NCI-H82 (cell line): Measurements from ENCODE around the gene PSMC5.

ENCODE experiments used
- DNase-seq: peaks from one replicate; lab custom pipeline; 2025; lab: John Stamatoyannopoulos, UW

PSMC5 gene

DNA sequence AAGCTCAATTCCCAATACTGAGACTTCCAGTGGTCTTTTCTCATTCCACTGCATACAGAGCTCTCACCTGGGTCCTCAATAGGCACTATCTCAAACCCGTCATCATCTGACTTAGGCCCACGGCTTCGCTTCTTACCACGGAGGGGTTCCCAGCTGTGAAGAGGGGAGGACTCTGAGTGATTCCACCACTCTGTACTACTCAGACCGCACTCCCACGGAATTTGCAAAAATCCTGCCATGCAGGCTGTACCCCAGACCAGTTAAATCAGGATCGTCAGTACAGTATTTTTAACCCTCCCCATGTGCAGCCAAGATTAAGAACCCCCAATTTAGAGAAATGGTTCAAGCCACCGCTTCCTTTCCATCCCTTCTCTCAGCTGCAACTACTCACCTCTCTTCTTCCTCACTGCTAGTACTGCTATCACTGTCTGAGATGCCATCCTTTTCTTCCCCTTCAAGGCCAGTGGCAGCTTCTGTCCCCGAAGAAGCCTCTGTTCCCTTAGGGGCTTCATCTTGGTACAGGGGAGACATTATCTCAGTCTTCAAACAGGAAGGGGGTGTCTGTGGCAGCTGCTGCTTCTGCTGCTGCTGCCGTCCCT is 6.2 kb upstream of the PSMC5 start:
- no peak for DNase-seq

DNA sequence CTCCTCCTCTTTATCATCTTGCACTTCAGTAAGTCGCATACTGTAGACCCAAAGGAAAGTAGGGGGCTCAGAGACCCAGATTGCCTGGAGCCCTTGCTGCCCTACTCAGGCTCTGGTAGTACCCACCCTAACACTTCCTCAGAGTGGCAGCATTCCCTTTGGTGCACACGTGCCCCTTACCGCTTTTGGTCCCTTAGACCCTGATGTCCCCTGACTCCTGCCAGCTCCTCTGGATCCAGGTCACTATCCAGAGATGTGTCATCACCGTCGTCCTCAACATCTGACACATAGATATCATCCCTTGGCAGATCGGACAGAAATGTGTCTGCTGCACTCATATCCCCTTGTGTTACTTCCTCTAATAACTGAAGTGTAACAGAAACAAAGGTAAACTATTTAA is 5.4 kb upstream of the PSMC5 start:
- DNase-seq: no peak

DNA sequence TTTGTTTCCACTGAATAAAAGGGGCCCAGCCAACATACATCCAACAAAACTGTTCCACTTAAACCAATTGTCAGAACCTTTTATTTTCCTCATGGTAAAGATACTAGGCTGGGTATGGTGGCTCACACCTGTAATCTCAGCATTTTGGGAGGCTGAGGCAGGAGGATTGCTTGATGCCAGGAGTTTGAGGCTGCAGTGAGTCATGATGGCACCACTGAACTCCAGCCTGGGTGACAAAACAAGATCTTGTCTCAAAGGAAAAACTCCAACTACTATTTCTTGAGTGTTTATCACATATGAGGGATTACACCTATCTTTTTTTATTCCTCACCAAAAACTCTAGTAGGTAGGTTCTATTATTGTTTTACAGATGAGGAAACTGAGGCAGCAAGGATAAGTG is 4.7 kb upstream of the PSMC5 start:
- no peak for DNase-seq

DNA sequence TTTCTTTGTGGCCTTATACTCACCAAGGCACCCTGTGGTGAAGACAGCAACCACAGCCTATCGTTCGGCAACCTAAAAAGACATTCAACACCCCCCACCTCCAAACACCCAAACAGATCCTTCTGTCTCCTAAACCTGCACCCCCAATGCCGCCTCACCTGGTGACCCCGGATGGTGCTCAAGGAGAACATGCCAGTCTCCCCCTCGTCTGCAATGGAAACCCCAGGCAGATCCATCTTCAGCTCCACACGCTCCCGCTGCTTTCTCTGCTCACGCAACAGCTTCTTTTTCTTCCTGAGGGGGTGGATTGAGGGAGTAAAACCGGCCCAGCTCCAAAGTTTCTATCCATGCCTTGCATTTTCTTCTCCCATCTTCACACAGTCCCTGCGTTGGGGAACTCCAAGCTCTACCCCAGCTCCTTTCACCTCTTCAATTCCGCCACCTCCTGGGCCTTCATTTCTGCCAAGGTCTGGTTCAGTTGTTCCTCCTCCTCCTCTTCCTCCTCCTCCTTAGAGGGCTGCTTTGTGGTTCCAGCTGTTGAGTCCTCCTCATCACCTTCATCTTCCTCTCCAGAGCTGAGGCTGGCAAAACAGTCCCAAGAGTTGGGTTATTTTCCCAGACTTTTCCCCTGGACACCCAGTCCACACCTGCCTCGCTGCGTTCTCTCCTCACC is 3.4 kb upstream of the PSMC5 start:
- no peak for DNase-seq

DNA sequence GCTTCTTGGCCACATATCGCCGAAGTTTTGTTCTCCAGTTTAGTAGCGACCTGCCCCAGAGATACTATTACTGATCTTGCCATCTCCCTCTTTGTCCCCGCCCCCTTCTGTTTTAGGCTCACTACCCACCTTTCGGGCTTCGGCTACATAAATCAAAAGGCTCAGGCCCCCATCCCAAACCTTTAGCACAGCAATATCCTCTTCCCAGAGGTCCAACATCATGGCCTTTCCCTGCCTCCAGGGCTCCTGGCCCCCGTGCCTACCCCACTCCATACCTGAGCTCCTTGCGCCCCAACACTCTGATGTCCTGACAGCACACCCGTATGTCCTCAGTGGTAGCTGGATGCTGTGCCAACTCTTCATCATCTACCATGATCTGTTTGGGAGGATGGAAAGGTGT is 2.9 kb upstream of the PSMC5 start:
- DNase-seq: no peak

DNA sequence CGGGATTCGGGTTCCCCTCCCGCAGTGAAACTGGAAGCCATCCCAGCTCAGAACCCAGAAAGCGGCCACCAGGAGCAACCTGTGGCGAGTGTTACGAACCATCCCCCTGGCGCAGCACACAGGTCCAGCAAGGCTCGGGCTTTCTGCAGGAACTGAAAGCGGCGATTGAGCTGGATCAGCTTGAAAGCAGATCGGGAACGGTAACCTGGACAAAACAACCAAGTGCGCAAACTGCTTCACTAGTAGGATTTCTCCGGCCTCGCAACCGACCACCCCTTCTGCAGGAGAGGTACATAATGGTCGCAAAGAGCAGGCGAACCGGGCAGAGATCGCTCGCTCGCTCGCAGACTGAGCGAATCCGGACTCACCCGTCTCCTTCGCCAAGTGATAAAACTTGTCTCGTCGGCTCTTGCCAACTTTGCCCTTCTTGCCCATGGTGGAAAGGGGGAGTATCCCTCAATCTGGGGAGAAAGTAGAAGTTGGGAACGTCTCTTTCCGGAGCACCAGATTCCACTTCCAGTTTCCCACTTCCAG is 696 bp upstream of the PSMC5 start:
- peak; percentile 53 for DNase-seq

DNA sequence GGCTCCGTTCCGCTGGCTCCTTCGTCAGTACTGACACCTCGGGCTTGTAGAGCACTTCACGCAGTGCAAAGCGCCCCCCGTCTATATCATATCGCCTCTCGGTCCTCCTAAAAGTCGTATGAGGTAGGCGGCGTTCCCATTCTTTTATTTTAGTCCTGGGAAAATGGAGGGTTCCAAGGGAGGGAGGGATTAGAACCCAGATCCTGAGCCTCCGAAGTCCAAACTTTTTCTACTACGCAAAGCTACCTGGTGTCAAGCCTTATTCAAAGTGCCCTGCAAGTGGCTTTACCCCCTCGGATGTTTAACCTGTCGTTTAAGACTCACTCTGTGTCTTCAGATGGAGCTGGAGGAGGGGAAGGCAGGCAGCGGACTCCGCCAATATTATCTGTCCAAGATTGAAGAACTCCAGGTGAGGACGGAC is 580 bp downstream of the PSMC5 start:
- peak; percentile 43 for DNase-seq

DNA sequence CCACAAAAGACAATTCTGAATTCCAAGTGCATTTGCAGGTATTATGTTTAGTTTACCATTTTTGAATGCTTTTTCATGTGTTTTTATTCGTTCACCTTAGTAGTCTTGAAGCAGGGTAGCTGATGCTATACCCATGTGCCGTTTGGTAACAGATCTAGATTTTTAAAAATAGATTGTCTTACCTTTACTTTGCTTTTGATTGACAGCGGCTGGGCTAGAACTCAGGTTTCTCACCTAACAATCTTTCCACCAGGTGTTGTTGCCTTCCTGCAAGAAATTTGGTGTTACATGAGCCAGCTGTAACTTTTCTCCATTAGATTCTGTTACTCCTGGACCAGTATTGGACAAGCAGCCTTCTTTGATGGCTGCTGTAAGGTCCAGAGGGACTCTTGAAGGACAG is 1.7 kb downstream of the PSMC5 start:
- DNase-seq: no peak

DNA sequence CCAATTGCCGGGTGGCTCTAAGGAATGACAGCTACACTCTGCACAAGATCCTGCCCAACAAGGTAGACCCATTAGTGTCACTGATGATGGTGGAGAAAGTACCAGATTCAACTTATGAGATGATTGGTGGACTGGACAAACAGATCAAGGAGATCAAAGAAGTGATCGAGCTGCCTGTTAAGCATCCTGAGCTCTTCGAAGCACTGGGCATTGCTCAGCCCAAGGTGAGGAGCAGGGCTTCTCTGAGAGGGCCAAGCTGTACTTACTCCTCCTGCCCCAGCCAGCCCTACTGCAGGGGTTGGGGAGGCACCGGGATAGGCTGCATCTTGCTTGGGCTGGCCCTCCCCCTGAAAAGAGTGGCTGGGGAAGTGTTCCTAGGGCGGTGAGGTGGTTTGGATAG is 3.0 kb downstream of the PSMC5 start:
- DNase-seq: no peak

DNA sequence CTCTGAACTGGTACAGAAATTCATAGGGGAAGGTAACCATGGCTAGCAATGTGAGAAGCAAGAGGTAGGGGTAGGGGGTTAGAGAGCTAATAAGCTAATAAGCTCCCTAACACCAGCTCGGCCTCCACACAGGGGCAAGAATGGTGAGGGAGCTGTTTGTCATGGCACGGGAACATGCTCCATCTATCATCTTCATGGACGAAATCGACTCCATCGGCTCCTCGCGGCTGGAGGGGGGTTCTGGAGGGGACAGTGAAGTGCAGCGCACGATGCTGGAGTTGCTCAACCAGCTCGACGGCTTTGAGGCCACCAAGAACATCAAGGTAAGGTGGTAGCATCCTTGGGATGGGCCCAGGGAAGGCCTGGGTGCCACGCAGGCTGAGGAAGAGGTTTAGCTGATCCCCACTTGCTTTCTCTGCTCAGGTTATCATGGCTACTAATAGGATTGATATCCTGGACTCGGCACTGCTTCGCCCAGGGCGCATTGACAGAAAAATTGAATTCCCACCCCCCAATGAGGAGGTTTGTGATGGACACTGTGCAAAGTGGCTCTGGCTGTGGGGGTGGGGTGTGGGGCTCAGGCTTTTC is 3.8 kb downstream of the PSMC5 start:
- DNase-seq: no peak

DNA sequence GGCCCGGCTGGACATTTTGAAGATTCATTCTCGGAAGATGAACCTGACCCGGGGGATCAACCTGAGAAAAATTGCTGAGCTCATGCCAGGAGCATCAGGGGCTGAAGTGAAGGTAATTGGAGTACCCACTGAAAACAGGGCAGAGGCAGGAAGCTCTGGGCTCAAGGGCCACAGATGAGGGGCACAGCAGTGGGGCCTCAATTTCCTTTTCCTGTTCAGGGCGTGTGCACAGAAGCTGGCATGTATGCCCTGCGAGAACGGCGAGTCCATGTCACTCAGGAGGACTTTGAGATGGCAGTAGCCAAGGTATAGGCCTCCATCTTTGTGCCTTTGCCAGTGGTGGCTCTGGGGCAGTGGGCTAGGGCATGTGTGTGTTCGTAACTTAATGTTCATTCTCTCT is 4.3 kb downstream of the PSMC5 start:
- DNase-seq: no peak

DNA sequence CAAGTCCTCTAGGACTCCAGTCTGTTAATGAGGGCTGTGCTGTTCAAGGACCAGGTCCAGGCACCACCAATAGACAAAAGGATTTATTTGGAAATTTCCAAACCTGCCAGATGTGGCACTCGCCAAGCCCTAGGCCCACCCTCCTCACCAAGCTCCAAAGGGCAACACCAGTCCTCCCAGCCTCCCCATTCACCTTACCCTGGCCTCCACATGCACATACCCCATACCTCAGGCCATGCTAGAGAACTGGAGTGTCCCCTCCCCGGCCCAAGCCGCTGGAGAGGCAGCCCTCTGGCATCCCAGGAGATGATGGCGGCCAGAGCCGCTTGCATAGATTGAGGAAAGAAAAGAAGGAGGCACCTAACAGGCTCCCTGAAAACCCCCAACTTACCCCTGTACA is 4.8 kb downstream of the PSMC5 start:
- no peak for DNase-seq

DNA sequence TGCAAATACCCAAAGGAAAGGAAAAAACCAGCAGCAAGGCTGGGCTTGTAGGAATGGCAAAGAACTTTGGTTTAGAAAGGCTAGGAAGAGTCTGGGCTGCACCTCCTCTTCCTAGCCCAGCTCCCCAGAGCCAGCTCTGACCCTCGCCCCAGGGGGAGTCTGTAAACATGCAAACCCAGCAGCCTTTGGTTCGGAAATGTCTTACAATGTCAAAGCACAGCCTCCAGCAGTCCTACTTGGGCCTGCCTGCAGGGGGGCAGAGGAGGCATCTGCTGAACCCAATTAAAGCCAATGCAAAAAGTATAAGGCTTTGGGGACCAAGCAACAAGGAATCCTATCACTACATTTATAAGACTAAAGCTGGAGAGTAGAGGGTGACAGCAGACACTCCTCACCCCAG is 5.2 kb downstream of the PSMC5 start:
- no peak for DNase-seq

DNA sequence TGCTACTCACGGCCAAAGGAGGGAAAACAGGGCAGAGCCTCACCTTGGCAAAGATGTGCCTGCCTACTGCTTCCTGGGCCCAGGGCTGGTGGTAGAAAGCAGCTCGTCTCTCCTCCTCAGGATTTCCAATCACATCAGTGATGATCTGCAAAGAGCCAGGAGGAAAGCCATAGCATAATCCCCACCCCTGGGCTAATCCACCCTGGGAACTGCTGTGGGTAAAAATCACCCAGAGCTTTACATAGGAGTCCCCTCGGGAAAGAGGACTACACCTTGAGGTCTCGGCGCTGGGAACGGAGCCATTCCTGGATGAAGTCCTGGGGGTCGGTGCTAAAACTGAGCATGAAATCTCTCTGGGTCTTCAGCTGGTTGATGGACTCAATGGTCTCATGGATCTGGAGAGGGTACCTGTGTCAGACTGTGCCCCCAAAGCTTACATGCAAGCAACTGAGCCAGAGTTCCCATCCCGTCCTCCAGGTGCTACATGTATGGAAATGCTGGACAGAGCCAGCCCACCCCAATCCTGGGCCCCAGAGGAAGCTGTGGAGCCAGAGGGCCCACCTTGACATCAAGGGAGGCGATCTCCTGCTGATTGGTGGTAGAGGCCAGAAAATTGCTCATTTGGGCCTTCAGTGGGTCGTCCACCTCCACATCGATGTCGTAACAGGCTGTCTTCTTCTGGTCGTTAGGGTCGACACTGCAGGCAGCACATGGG is 6.0 kb downstream of the PSMC5 start:
- peak; percentile 65 for DNase-seq

DNA sequence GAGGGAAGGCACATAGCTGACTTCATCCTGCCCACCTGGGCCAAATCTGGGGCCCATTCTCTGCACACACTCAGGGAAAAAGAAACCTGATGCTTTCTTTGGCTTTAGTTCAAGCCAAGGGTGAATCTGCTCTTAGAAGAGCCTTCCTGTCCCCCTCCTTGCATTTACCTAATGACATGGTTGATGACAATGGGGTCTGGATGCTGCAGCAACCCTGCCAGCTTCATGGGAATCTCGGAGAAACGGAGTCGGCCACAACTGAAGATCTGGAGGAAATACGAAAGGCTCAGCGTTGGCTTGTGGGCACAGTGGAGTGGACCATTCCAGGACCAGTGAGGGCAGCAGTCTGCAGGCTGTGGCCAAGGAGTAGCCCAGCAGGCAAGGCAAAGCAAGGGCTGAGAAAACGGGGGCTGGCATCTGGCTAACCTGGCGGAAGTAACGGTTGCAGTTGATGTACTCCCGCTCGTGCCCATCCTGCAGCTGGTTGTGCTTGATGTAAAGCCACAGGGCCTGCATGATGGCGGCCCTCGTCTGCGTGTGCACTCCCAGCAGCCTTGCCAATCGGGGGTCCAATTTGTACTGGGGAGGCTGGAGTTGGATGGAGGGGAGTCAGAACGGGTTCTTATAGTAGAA is 6.6 kb downstream of the PSMC5 start:
- no peak for DNase-seq

DNA sequence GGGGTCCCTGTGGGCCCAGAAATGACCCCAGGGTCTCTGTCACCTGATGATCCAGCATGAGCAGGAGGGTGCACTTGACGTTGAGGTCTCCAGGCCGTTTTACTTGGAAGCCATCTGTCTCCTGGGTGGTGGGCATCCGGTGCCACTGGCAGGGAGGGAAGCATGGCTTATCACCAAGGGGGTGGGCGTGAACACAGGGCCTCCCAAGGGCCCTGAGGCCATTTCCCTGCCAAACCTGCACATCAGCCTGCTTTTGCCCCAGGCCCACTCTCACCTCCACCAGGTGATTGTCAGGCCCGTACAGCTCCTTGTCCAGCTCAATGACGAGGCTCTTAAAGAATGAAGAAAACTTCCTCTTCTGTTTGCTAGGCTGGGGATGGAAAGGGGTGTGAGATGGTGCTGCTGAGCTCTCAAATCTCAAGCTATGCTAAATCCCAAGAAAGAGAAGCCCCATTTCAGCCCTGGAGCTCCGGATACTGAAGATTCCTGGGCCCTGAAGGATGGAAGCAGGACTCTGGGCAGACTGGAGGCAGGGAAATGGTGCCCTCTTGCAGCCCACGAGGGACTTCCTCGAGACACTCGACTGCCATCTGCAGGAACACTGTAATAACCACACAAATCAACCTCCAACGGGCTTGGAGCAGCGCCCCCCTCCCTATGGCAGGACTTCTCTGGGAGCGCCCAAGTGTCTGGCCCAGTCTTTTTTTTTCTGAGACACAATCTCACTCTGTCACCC is 7.4 kb downstream of the PSMC5 start:
- peak; percentile 83 for DNase-seq

DNA sequence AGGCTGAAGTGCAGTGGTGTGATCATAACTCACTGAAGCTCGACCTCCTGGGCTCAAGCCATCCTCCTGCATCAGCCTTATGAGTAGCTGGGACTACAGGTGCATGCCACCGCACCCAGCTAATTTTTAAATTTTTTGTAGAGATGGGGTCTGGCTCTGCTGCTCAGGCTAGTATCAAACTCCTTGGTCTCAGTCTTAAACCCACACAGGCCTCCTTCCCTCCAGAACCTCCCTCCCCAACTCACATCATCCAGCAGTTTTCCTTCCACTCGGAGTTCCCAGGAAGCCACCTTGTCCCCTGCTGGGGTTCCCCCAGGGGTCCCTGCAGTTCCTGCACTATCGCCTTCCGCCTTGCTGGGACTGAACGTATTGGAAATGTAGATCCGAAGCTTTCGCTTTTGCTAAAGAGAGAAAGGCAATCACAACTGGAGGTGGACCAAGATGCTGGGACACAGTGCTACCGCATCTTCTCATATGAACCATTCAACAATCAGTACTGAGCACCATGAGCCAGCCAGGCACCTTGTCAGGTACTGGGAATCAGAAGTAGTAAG is 8.0 kb downstream of the PSMC5 start:
- no peak for DNase-seq

DNA sequence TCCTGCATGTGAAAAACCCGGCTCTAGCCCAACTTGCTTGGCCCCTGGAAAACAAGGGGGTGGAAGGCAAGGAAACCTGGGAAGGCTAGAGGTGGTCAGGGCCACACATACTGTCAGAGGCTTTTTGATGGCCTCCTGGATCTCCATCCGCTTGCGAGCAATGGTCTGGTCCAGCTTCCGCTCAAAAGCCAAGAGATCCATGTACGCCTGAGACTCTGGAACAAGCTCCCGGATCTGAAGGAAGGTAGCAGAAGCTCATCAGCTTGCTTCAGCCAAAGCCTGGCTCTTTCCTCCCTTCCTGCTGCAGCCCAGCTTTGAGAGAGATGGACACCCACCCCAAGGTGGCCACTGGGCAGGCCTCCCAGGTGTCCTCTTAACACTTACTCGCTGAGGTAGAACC is 9.6 kb downstream of the PSMC5 start:
- no peak for DNase-seq

DNA sequence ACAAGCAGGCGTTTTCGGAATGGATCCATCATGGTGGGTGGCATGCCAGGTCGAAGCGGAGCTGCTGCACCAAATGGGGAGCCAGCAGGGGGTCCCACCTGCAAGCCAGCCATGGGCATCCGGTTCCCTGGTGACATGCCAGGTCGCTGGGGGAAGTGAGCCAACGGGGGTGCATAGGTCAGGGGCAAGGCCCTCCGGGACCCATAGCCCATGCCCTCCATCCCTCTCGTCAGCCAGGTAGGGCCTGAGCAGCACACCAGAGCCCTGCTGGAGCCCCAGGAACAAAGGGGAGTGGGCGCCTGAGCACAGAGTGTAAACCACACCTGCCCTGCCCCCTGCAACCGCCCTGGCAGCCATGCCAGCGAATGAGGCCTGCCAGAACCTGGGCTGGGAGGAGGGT is 10.2 kb downstream of the PSMC5 start:
- no peak for DNase-seq

DNA sequence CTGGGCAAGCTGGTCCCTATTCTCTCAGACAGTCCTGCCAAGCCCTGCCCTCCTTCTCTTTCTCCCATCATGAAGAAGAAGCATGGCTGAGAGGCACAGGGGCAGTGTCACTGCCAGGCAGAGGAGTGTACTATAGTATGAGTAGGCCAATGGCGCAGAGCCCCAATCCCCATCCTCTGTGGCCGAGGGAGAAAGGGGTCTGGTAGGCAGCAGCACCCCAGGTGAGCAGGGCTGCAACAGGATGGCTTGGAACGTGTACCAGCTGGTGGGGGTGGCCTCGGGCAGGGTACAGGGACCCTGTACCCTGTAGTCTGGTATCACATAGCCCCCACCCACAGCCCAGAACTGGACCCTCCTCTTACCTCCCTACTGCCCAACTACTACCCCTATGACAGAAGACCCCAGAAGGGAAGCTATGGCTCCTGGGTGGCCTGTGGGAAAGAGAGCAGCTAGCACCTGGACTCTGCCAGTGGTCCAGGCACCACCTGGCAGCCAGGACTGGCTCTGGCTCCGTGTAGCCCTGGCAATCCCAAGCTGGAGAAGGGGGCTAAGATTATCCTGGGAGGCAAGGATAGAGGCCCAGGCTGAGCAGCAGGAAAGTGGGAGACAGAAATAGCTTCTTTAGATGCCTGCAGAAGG is 10.8 kb downstream of the PSMC5 start:
- no peak for DNase-seq

DNA sequence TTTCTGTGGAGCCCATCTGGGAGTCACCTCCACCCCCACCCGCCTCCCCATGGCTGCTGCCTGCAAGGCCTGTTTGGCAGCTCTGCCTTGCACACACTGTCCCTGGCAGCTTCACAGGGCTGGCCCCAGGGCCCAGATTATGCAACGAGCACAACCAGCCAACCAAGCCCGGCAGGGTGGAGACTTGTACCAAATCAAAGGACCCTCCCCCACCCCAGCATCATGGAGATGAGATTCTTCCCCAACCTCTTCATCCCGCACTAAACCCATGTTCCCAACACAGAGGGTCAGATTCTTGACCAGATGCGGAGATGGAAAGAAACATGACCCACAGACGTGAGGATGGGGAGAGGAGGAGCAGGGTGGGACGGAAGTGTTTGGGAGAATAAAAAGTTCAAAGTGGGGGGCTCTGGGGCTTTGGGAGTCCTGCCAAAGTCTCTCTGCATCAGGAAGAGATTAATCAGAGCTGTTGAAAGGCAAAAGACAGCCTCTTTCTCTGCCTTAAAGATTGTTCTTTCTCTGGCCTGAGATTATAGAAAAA is 11.5 kb downstream of the PSMC5 start:
- peak; percentile 41 for DNase-seq
